HG02852 (cell line): ENCODE data around the gene IMPA2.

ENCODE experiments used
- ATAC-seq: cut with Tn5 transposase; IDR thresholded peaks from one replicate; pipeline ENCODE4 v1.9.1; 2021; ENCODE audit warnings: mild to moderate bottlenecking, moderate library complexity; ENCODE audit not compliant: unreplicated experiment

The IMPA2 gene

DNA sequence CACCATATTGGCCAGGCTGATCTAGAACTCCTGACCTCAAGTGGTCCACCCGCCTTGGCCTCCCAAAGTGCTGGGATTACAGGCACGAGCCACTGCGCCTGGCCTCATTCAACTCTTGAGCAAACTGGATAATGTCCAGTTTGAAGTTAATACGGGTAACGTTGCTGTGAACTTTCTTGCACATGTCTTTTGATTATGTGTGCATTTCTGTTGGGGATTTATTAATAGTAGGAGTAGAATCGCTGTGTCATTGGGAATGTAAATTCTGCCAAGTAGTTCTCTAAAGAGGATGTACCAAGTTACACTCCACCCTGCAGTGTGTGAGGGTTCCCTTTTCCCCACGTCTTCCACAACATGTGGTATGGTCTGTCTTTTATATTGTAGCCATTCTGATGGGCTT lies 6.2 kb downstream of the IMPA2 start:
- ATAC-seq, result no peak

DNA sequence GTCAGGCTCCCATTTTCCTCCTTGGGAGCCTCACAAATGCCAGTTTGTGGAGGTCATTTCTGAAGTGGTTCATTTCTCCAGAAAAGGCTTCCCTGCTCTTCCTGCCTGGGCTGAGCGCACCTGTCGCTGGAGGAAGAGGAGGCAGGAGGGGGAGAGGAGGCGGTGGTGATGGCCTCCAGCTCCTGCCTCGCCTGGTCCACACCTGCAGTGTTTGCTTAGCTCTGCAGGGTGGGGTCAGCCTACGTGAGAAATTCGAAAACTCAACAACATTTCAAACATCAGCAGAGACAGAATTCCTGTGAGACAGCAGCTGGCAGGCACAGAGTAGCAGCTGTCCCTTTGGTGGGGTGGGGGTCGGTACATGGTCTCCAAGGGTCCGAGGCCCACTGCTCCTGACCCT lies 7.9 kb downstream of the IMPA2 start:
- ATAC-seq, result no peak

DNA sequence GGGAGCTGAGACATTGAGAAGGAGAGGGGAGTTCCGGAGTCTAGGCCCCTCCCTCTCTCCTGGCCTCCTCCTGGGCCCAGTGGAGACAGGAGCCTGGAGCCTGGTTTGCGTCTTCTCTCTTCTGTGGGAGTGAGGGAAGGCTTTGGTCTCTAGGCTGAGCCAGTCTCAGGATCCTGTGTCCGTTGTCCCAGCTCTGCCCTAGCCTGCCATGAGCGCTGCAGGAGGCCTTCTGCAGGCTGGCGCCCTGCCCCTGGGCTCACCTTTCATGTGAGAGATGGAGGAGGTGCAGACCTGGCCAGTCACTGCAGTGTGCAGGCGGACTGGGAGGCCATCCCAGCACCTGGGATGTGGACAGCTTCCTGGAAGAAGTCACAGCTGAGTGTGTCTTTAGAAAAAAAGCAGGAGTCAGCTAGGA lies 8.7 kb downstream of the IMPA2 start:
- no peak for ATAC-seq

DNA sequence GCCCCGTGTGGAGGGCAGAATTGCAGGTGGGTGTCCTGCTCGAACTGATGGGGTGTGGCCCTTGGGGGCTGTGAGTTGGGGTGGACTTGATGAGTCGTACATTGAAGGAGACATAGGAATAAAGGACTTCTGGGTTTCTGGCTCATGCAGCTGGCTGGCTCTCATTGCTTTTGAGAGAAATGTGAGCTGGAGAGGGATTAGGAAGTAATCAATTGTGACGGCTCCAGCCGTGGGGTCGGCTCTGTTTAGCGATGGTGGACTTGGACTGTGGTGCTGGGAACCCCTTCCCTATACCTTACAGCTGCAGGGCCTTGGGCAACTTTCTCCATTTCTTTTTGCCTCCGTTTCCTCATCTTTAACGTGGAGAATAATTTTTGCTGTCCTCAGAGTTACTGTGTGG lies 9.2 kb downstream of the IMPA2 start:
- no peak for ATAC-seq

DNA sequence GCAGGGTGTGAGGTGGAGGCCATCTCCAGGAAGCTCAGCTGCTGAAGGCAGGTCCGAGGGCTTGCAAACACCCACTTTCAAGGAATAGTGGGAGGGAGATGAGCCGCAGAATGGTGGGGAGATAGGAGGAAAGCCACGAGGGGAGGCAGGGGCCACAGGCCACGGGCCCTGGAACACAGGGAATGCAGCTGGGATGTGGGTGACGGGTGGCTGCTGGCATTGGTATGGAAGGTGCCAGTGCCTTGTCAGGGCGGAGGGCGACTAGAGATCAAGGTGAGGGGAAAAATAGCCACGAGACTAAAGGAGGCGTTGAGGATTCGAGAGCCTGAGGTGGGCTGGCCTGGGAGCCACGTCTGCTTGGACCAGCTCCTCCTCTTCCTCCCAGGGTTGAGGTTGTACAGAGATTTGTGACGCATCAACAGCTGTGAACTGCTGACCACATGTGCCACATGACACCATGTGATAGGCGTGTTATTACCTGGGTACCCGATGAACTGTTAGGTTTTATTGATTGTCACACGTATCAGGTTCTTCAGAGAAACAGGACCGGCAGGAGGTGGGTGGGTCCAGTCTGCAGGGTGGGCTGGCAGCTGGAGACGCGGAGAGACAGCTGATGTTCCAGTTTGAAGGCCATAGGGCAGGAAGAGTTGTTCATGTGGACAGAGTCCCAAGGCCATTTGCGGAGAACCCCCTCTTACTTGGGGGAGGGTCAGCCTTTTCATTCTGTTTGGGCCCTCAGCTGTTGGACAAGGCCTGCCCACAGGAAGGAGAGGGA lies 9.9 kb downstream of the IMPA2 start:
- no peak for ATAC-seq

- no peak for ATAC-seq
Measured at GRCh38 chr18:11992096-11992790, 10.9 kb downstream of the IMPA2 start.

- ATAC-seq, result no peak
Measured at GRCh38 chr18:11993264-11993916, 12.1 kb downstream of the IMPA2 start.

DNA sequence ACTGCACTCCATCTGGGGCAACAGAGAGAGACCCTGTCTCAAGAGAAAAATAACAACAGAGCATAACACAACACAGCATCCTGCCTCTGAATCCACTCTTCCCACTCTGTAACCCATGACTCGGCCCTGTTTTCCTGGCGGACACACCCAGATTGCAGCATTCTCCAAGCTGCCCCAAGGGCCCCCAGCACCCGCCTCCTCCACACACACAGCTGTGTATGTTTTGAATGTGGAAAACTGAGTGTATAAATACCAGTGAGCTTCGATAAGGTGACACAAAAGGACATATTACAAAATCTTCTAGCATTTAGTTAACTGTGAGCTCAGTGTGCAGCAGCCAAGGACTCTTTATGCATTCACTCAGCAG lies 13.0 kb downstream of the IMPA2 start:
- no peak for ATAC-seq

DNA sequence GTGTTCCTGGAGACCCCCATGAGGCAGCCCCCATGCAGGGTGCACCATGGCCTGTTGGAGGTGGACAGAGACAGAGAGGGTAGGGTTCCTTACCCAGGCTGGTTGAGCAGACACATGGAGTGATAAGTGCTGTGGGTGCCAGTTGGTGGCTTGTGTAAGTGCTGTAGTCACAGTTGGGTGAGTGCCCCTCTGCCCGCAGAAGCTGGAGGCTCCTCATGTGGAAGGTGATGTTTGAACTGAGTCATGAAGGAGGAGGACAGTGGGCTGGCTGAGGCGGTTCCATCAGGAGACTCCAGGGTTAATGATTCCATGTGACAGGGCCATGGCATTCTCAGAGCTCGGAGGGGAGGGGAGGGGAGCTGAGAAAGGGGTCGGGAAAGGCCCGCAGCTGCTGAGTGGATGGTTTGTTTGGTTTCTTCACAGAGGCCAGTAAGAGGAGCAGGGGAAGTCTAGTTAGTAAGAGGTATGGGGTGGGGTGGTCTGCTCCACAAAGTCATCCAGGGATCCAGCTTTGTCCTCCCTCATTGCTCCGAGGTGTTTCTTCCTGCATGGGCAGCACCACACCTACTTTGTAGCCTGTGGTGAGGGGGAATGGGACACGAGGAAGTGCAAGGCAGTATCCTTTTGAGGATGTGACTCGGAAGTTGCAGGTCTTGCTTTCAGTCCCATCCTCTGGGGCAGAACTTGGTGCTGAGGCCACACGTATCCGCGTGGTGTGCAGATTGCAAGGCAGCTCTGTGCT lies 13.6 kb downstream of the IMPA2 start:
- no peak for ATAC-seq

DNA sequence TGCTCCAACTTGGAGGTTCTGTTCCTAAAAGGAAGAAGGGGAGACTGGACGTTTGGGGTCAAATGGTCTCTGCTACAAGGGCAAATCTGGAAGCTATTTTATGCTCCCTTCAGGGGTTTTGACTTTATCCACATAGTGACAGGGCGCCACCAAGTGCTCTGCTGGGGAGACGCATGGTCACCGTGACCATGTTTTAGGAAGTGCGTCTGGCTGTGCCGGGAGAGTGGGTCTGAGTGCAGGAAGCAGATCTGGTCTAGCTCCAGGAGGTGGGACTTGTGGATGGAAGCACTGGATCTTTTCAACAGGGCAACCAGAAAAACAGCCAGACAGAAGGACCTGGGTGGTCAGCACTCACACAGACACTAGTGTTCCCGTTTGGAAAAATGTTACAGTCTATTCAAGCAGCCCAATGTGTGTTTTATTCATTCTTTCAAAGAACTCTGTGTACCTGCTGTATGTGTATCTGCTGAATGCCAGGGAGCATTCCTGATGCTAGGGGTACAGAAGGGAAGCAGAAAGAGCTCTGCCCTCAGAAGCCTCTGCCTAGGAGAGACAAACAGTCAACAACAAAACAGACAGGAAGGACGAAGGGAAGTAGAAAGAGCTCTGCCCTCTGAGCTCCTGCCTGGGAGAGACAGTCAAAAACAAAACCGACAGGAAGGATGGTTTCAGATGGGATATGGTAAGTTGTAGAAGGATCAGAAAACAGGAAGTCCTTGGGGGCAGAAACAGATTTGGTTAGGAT lies 14.3 kb downstream of the IMPA2 start:
- ATAC-seq, result peak; percentile 89

DNA sequence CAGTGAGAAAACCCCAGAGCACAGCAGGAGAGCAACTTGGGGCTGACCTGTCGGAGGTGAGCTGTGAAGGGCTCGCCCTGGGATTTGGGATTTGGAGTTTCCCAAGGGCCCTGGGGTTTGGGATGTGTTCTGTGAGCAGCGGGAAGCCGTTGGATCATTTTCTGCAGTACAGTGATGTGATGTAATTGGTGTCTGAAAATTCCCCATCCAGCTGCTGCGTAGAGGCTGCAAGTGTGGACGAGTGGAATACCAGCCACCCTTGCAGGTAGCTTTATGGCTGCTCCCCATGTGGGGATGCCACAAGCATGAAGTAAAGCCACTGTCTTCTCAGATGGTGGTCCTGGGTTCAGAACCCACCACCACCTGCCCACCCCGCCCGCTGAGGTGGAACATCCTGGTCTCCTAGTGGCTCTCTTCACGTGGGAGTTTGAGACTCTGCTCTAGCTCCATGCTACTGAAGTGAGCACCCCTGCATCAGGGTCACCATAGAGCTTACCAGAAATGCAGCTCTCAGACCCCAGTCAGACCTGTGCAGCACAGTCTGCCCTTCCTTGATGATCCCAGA lies 15.0 kb downstream of the IMPA2 start:
- no peak for ATAC-seq

DNA sequence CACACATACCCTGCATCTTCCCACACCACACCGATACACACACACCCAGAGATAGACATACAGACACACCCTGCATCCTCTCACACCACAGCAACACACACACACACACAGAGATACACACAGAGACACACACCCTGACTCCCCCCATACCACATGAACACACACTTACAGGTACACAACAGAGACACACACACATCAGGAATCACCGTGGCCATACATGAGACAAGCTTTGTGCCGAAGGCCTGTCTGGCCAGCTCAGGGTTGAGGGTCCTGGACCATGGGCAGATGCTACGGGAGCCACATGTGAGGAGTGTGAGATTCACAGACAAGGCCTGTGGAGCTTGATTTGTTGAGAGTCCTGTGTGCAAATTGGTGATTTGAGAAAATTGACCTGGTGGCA lies 15.6 kb downstream of the IMPA2 start:
- no peak for ATAC-seq

- ATAC-seq, result no peak
Measured at GRCh38 chr18:11997466-11997865, 16.2 kb downstream of the IMPA2 start.

DNA sequence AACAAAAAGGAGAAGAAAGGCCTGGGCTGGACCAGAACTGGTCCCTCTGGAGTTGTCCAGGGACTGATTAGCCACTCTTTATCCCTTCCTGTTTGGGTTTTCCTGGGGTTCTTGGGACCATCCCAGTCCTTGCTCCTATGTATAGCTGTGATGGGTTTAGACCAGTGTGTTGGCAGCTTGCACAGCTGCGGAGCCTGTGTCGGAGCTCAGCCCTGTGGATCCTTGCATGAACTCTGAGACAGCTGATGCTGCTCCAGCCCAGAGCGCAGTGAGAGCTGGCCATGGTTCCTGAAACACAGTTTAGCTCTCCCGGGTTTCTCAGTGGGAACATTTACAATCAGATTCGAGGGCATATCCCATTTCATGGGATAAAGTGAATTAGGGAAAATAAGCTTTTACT lies 16.9 kb downstream of the IMPA2 start:
- no peak for ATAC-seq

- ATAC-seq, result no peak
Measured at GRCh38 chr18:11999429-11999828, 18.1 kb downstream of the IMPA2 start.

- ATAC-seq, result no peak
Measured at GRCh38 chr18:12000072-12000659, 18.9 kb downstream of the IMPA2 start.

GRCh38 chr18:12001421-12001820 lies 20.1 kb downstream of the IMPA2 start:
- no peak for ATAC-seq

DNA sequence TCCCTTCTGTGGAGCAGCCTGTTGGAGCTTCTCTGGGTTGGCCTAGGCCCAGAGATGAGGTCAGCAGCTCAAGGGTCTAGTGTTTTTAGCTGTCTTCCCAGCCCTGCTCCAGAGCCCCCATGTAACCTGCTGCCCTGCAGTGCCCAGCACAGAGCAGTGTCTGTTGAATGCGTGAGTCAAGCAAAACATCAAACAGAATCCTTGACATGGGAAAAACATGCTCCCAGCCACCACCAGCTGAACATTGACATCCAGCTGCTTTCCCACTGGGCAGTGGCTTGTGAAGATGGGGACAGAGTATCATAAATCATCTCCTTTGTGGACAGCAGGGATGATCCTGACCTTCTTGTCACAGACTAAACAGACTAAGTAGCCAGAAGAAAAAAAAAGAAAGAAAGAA lies 22.6 kb downstream of the IMPA2 start:
- no peak for ATAC-seq

- peak; percentile 53 for ATAC-seq
Measured at GRCh38 chr18:12005538-12006487, 24.5 kb downstream of the IMPA2 start.
